Hematopoietic multipotent progenitor cell treated with erythropoietin and hydrocortisone succinate and interleukin-3 and kit ligand, for 17 days (in vitro differentiated cells): ENCODE data around the gene FETUB.
"Not testable (repeated sequence)": the region's sequence is repeated elsewhere in the genome, so short reads cannot be mapped to it uniquely, and the experiment has no call there.

Experiments used
- DNase-seq: peaks from one replicate; pipeline ENCODE4 v3.0.0-alpha.2; 2015; ENCODE audit warnings: low spot score

Gene FETUB

DNA sequence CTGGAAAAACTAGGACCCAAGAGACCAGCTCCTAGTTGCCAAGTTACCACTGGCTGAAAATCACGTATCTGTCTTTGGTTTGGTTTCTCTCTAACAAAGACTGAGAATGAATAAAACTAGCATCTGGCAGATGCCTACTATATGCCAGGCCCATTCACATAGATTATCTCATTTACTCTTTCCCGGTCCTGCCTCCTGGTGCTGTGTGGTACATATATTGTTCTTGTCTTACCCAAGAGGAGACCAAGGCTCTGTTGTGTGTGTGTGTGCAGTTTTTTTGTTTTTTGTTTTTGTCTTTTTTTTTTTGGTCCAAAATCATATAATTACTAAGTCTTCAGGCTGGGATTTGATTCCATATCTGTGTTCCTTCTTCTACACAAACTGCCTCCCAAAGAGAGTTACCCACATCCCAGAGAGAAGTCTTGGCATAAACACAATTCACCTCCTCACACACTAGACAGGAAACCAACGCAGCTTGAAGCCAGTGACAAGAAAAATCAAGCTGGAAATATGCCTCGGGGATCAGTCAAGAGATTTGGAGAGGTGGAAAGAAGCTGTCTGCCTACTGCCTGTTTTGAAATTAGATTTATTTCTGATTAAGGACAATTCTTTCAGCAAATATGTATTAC, 26.4 kb upstream of the FETUB start:
- no peak for DNase-seq

DNA sequence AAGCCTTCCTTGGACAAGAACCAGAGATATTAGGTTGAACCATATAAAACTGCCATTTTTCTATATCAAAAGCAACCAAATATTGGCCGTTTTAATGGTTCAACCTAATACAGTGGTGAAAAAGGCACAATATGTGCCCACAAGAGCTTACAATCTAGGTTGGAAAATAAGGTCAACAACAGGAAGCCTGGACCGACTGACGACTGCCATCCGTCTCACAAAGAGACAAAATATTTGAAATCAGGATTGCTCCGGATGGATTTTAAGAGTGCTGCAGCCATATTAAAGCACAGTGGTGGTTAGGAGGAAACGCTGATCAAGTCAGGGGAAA, 26.0 kb upstream of the FETUB start:
- DNase-seq, result no peak

DNA sequence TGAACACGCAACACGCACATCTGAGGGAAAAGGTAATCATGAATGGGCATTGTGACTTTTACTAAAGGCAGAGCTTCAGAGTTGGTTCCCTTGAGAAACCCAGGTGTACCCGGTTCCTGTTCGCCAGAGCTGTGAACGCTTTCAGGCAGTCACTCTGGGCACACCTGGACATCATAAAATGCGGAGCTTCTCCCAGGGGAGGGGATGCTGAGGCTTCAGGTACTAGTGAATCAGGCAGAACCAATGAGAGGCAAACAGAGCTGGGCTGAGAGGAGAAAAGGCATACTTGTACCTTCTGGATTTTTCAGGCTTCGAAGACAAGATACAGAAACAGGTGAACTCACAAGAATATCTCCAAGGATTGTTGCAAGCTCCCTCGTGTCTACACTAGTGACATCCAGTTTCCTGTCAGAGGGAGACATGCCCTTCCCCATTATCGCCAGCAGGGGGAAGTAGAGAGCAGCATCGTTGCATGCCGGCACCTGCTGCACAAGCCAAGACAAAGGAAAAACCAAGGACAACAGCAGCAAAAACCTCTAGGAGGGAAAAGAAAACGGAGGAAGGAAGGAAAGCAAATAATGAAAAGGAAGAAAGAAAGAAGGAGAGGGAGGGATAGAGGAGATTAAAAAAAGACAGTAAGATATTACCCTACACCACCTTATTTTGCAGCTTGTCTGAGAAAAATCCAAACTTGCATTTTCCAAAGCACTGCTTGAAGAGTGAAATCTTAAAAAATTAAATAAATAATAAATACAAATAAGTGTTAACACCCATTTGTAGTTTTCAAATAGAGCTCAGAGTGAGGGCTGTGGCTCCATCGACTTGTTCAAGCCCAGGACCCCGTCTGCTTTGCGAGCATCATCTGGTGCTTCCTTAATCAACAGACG, 25.4 kb upstream of the FETUB start:
- DNase-seq, result peak; percentile 77

DNA sequence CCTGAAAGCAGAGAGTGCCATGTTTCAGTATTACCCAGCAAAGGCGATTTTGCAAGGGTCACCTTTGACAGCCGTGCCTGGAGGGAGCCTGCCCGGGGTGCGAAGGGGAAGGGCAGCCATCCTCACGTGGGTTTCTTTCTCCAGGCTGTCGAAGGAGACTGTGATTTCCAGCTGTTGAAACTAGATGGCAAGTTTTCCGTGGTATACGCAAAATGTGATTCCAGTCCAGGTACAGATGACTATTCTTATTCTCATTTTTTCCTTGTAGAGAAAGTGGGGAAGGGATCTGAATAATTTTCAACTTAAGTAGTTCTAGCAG, 23.9 kb upstream of the FETUB start:
- DNase-seq, result no peak

DNA sequence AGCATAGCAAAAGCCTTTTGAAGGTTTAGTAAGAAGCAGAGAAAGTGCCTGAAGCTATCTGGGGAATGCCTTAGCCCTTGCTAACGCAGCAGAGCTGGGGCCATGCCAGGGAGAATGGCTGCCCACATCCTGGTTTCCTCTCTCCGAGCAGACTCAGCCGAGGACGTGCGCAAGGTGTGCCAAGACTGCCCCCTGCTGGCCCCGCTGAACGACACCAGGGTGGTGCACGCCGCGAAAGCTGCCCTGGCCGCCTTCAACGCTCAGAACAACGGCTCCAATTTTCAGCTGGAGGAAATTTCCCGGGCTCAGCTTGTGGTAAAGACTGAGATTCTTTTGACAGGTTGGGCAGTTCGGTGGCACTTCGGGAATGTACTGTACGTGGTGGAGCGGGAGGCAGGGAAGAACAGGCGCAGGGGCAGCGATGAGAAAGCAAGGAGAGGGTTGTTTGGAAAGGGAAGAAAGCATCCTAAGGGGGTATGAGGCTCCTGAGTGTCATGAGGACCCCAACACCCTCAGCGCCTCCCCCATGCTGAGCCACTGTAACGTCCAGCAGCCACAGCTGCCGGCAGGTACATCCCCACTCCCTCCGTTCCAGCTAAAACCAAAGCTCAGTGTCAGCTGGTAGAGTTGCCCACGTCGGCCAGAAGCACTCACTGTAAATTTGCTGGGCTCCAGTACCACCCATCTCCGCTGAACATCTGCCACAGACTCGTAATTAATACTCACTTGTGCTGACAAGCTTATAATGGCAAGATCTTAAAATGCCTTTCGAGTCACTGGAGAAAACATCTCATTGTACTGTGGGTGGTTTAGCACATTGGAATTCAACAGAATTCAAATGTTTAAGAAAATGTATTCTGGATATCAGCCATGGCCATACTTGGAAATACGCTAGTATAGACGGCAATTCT, 22.9 kb upstream of the FETUB start:
- peak; percentile 82 for DNase-seq

DNA sequence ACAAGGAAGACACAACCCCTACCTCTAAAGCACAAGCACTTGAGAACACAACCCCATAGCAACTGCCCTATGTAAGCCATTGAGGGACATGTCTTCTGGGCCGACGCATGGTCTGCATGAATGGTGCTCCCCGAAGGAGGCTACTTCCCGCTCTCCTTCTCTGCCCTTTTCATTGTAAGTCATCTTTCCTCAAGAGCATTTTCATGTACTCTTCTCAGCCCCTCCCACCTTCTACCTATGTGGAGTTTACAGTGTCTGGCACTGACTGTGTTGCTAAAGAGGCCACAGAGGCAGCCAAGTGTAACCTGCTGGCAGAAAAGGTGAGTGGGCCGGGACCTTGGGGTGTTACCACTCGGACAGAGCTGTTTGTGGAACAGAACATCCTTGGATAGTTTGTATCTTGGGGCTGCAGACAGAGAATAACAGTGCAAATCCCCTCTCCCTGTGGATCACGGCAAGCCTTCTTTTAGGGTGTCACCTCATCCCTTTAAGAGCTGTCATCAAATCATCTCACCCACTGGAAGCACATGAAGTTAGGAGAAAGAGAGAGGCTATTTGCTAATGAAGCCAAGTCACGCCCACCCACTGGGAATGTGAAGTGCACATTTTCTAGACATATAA, 21.8 kb upstream of the FETUB start:
- DNase-seq, result no peak

DNA sequence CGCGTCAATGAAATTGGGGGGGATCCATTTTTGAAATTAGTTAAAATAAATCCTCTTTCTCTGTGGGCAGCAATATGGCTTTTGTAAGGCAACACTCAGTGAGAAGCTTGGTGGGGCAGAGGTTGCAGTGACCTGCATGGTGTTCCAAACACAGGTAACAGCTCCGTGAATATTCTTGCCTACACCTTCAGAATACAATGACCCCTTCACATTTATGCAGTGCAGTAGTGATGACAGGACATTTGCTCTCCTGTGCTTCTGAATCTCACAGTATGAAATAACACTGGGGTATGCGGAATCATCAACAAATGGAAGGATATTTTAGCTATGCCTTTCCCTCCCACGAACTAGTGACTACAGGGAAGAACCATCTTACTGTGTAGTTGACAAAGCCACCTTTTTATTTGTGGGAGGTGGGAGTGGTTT, 20.4 kb upstream of the FETUB start:
- DNase-seq, result no peak

DNA sequence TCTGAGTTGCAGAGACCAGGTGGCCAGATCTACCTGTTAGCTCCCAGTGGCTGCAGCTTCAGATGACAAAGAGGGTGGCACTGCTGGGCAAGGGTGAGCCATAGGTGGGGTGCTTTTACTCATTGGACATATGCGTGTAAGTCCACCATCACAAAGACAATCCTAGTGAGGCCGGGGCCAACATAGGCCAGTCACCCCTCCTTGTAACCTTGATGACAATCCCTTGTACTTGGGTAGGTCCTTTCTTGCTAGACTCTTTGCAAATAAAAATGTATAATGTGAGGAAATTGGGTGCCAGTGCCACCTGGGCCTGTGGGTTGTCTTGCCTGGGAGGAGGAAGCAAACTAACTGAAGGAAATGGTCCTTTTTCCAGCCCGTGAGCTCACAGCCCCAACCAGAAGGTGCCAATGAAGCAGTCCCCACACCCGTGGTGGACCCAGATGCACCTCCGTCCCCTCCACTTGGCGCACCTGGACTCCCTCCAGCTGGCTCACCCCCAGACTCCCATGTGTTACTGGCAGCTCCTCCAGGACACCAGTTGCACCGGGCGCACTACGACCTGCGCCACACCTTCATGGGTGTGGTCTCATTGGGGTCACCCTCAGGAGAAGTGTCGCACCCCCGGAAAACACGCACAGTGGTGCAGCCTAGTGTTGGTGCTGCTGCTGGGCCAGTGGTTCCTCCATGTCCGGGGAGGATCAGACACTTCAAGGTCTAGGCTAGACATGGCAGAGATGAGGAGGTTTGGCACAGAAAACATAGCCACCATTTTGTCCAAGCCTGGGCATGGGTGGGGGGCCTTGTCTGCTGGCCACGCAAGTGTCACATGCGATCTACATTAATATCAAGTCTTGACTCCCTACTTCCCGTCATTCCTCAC, 19.7 kb upstream of the FETUB start:
- DNase-seq, result no peak

DNA sequence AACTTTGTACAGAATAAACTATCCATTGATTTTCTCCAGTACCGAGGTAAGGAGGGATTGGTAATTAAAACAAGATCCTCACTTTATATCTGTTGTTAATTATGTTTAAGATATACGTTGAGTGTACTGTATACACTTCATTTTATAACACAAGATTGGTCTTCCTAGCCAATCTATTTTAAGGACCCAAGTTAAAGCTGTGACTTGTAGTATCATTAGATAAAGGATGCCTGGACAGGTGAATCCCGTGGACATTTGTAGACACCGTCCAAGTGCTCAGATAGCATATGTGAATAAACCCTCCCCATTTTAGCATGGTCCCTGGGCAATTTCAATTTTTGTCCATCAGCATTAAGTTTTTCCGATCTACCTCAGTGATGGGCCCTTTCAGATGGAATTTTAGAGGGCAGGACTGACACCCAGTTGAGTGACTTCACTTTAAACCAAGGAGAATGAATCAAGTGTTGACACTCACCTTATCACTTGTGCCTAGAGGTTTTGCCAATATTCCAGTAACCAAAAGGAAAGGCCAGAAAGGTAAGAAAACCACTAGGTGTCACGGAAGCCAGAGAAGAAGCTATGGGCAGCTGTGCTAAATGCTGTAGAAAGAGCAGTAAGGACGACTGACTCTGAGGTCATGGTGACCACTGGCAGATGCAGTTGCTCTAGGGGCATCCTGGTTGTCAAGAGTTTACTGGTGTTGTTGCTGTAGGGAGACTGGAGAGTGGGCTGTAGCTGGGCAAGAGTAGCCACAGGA, 18.1 kb upstream of the FETUB start:
- no peak for DNase-seq

DNA sequence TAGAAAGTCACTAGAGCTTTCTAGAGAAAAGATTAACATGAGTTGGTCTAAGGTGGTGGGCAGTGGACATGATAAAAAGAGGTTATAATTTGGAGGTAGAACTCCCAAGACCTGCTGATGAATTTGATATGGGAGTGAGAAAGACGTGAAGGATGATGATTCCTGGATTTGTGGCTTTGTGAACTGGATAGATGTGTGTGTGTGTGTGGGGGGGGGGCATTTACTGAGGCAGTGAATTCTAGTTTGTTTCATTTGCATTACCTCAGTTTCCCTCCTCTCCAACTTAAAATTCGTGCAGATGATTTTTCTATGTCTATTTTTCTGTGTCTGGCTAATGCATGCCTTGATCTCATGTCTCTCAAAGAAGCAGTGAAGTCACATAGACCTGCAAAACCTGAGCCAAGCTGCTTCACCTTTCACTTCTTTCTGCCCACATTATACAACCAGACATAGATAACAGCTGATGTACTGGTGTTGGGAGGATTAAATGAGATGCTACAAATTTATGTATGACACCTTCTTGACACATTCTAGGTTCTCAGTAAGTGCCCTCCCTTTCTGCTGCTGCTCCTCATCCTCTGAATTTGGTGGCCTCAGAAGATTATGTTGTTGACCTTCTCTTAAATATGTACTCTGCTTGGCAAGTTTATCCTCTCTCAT, 17.4 kb upstream of the FETUB start:
- DNase-seq, result no peak

DNA sequence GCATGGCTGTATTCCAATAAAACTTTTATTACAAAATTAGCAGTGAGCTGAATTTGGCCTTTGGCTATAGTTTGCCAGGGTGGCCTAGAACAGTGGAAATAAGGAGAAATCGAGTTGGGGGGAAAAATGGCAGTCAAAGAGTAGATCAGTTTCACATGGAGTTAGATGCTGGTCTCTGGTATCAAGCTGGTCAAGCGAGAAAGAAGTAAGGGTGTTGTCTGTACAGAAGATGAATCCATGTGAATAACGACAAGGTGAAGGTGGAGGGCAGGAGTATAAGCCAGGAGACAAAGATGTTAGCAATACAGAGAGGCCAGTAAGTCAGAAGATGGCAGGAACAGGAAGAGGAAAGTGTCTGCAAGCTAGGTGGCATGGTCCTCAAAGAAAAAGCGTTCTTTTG, 15.6 kb upstream of the FETUB start:
- no peak for DNase-seq

DNA sequence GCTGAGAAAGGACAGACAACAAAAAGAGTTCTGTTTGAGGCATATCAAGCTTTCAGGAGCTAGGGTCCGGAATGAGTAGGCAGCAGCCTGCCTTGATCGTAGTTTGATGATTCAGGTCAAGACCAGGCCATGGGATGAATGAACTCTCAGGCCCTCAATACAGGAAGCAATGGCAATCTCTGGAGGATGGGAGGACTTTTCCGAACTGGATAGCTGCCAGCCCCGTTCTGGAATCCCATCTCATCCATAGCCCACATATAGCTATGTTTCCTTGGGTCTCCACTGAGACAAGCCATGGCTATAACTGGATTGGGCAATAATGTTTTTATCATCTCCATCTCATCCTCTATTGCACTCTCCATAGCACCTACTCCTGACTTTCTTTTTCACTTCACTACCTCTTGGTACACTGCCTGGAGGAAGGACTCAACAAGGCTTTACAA, 14.6 kb upstream of the FETUB start:
- DNase-seq, result no peak

DNA sequence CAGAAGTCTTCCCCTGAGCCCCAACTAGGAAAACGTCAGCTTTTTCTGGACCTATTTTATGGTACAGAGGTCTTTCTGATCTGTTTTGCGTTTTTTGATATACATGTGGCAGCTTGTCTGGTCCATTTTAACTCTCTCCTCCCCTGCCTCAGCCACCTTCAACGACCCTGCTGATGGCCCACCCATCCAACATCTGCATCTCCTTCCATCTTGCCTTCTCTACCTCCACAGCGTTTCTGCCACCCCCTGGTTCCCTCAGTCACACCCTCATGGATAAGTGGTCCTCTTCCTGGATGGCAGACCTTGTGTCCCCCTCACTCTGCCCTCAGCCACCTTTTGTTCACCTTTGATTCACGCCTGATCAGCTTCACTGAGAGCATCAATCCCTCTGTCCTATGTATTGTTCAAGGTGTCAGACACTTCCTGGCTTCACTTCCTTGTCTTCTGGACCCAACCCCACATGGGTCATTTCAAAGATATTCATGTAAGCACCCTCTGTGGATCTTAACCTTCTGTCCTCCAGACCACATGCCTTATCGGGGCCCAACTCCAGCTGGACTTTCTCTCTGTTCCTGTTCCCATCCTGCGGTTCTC, 13.8 kb upstream of the FETUB start:
- DNase-seq, result no peak

DNA sequence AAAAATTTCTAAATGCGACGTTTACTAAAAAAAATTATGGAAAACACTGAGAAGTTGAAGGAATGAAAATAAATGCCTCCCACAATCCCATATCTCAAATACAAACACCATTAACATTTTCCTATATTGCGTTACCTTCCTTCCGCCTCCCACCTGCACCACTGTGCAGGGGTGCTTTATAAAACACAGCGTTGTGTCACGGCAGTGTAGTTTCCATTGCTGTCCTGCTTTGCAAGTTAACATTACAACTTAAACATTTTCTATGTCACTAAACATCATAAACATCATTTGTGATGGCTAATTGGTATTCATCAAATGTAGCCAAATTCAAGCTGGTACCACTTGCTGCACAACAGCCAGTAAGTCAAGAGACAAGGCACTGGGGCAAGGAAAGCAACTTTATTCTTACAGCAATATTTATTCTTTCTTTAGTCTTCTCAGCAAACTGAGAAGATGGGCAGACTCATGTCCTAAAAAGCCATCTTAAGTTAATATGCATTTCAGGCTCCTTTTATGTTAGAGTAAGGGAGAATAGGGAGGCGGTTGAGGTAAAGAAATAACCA, 12.3 kb upstream of the FETUB start:
- no peak for DNase-seq

DNA sequence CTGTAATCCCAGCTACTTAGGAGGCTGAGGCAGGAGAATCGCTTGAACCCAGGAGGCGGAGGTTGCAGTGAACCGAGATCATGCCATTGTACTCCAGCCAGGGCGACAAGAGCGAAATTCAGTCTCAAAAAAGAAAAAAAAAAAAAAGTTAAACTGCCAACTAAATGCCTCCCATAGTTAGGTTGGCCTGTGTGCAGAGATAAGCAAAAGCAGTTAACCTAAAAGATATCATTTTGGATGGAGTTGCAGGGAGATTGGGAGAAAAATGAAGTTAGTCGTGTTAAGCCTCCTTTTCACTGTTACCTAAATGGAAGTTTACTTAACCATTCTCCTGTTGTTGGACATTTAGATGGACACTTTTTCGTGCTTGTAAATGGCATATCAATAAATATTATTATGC, 11.4 kb upstream of the FETUB start:
- DNase-seq, result no peak

DNA sequence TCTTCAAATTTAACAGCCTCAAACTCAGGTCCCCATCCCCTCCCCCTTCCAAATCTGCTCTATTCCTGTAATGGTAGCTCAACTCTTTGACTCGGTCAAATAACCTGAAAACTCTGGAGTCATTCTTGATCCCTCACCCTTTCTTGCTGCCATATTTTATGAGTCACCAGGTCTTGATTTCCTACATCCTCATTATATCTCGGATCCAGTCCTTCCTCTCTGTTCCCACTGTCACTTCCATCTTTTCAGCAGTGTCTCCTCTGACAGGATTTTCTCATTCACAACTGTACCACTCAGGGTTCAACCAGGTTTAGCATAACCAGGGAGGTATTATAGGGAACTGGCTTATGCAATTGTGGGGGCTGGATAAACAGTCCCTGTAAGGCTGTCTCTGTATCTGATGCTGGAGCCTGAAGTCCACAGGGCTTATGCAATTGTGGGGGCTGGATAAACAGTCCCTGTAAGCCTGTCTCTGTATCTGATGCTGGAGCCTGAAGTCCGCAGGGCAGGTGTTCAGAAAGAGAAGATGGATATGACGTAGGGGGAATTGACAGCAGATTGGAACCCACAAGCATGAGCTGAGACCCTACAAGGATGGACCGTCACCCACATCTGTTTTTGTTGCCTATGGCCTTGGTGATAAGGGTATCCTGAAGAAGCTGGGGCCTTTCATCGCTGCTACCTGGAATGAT, 9.1 kb upstream of the FETUB start:
- DNase-seq, result no peak

DNA sequence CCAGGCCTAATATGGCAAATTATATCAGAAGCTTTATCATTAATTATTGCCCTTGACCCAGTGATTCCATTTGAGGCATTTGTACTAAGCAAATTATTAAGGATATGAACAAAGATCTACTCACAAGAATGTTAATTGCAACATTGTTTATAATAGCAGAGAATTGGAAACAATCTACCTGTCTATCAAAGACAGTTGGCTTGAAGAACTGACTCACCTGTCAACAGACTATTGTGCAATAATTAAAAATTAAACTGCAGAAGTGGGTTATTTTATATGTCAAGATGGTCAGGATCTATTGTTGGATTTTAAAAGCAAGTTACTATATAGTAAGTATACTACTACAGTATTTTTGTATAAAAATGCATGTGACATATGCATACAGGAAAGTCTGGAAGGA, 6.7 kb upstream of the FETUB start:
- no peak for DNase-seq

DNA sequence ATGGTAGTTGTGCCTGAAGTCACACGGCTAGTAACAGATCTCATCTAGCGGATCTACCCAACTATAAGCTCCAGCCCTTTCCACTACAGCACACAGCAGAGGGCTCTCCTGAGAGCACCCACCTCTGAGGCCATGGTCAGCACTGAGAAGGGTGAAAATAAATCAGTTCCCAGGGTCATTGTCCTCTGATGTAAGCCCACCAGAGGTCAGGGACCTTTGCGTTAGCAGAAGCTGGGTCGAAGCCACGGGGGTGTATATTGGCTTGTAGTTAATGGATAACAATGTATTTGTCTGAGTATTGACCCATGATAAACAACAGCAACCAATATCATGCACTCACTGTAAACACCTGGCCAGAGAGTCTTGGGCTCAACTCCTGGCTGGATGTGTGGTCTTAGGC, 6.0 kb upstream of the FETUB start:
- DNase-seq, result not testable (repeated sequence)

DNA sequence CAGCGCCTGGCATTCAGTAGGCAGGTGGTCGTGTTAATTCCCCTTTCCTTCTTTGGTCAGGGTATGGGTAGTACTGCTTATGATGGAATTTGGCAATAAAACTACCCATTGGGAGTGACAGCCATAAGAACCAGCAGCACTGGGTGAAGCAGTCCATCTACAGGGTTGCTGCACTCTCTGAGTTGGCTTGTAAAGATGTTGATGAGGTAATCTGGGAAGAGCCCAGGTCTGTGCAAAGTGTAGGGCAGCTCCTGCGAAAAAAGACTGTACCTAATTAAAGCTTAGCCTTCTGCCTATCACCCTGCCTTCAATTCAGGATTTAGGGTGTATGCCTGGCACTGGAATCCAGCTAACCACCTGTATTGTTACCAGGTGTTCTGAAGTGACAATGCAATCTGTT, 4.7 kb upstream of the FETUB start:
- DNase-seq, result no peak
